ENCODE results near the gene THAP4. TPM values are rescaled to one million over a fixed set of nuclear protein-coding genes. Genes with fewer than 3 reads are reported as not detected.

The THAP4 gene
- total RNA-seq, 1 experiment from 2014 or later, result 71.2 TPM

DNA sequence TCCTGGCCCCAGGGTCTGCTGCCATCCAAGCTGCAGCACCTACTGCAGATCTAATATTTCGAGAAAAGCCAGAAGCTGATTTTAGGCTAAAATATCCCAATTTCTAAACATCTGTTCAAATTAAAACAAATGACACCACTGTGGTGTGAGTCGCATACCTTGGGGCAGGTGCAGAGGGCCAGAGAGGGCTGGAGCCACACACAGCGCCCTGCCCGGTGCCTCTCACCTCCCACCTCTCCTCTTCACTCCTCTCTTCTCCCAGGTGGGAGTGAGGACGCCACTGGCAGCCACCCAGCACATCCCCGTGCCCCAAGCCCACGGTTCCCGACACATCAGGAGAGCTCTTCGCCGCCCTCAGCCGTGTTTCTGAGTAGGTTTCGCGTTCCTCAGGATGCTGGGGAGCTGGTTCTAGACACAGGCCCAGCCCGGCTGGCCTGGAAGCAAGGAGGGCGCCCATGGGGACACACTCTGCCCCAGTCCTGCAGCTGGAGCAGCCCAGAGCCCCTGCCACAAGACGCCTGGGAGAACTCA, 21.4 kb downstream of the THAP4 start:
- ChIA-PET CTCF (no interaction called here), RAD21 (ENCODE audit: low non-redundant PET in 1 of 2, low total read pairs in 2 of 2, uncharacterized antibody in 2 of 2, unreplicated experiment in 2 of 2) (no interaction called here), POLR2A (no interaction called here)
- Histone ChIP-seq H3K4me1 (ENCODE audit: control insufficient read depth in 1 of 2, insufficient read depth in 2 of 2, low read length in 2 of 2) (peaks cover 0 to 25% of the 10 kb centered on the region in 2 experiments; a peak in 2 of 4 replicates), H3K27me3 (ENCODE audit: insufficient read depth, low read length) (no peaks in the 10 kb centered on the region), H4K20me1 (ENCODE audit: insufficient read depth) (0 out of 2 replicates have a peak, but pooled peaks cover 11% of the 10 kb centered on the region), H3K9me2 (ENCODE audit: insufficient read depth) (no peaks in the 10 kb centered on the region), H3K9me3 (ENCODE audit: control insufficient read depth in 1 of 2, insufficient read depth in 1 of 2, low read depth in 1 of 2, low read length in 2 of 2) (no peaks in the 10 kb centered on the region), H3K4me2 (ENCODE audit: low read length) (no peak overlapping the region), H3K79me2 (ENCODE audit: insufficient read depth, low read length) (peaks cover 96% of the 10 kb centered on the region), H3K27ac (ENCODE audit: low read depth, low read length) (no peak overlapping the region), H3K4me3 (replicated peaks in 1 of 2; ENCODE audit: low read depth in 1 of 2, low read length in 2 of 2) (no peak overlapping the region), H2AFZ (ENCODE audit: low read depth, low read length, poor library complexity, severe bottlenecking) (no peak overlapping the region), H3K36me3 (ENCODE audit: control insufficient read depth in 1 of 2, insufficient read depth in 2 of 2, low read length in 2 of 2) (peaks cover 3 to 17% of the 10 kb centered on the region in 2 experiments; a peak in 2 of 4 replicates), H3K9ac (ENCODE audit: low read length) (no peak overlapping the region)
- TF ChIP-seq EGR1 (IDR thresholded peaks at IDR 0.05; ENCODE audit: low read depth) (no peak), EZH2 (IDR thresholded peaks at IDR 0.05) (no peak), POLR2AphosphoS5 (IDR thresholded peaks at IDR 0.05; ENCODE audit: low read depth, low read length) (no peak), POLR2A (IDR thresholded peaks at IDR 0.05; ENCODE audit: borderline replicate concordance, extremely low read depth, insufficient read depth, insufficient read length) (no peak), SRF (IDR thresholded peaks at IDR 0.05; ENCODE audit: low read depth) (no peak), YY1 (IDR thresholded peaks at IDR 0.05; ENCODE audit: extremely low read depth, insufficient replicate concordance, low read depth, low read length) (no peak), JUND (IDR thresholded peaks at IDR 0.05) (no peak), CEBPB (IDR thresholded peaks at IDR 0.05; ENCODE audit: low read depth) (no peak), ZNF274 (IDR thresholded peaks at IDR 0.05; ENCODE audit: low read depth, low read length) (no peak), ZFX (IDR thresholded peaks at IDR 0.05) (no peak), EZH2phosphoT487 (IDR thresholded peaks at IDR 0.05; ENCODE audit: borderline replicate concordance) (no peak), RAD21 (IDR thresholded peaks at IDR 0.05; ENCODE audit: low read depth) (no peak), SP1 (IDR thresholded peaks at IDR 0.05; ENCODE audit: low read depth) (no peak), ELF1 (IDR thresholded peaks at IDR 0.05; ENCODE audit: borderline replicate concordance, low read depth) (no peak)
- TF ChIP-seq, protein P1, sequence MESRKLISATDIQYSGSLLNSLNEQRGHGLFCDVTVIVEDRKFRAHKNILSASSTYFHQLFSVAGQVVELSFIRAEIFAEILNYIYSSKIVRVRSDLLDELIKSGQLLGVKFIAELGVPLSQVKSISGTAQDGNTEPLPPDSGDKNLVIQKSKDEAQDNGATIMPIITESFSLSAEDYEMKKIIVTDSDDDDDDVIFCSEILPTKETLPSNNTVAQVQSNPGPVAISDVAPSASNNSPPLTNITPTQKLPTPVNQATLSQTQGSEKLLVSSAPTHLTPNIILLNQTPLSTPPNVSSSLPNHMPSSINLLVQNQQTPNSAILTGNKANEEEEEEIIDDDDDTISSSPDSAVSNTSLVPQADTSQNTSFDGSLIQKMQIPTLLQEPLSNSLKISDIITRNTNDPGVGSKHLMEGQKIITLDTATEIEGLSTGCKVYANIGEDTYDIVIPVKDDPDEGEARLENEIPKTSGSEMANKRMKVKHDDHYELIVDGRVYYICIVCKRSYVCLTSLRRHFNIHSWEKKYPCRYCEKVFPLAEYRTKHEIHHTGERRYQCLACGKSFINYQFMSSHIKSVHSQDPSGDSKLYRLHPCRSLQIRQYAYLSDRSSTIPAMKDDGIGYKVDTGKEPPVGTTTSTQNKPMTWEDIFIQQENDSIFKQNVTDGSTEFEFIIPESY (IDR thresholded peaks at IDR 0.05; ENCODE audit: extremely low read depth, insufficient replicate concordance, low read length), result no peak
- TF ChIP-seq, protein P2, sequence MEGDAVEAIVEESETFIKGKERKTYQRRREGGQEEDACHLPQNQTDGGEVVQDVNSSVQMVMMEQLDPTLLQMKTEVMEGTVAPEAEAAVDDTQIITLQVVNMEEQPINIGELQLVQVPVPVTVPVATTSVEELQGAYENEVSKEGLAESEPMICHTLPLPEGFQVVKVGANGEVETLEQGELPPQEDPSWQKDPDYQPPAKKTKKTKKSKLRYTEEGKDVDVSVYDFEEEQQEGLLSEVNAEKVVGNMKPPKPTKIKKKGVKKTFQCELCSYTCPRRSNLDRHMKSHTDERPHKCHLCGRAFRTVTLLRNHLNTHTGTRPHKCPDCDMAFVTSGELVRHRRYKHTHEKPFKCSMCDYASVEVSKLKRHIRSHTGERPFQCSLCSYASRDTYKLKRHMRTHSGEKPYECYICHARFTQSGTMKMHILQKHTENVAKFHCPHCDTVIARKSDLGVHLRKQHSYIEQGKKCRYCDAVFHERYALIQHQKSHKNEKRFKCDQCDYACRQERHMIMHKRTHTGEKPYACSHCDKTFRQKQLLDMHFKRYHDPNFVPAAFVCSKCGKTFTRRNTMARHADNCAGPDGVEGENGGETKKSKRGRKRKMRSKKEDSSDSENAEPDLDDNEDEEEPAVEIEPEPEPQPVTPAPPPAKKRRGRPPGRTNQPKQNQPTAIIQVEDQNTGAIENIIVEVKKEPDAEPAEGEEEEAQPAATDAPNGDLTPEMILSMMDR (IDR thresholded peaks at IDR 0.05 in 2 of 3, conservative IDR thresholded peaks at IDR 0.05 in 1 of 3; ENCODE audit: borderline replicate concordance in 1 of 3, insufficient read depth in 1 of 3, low read depth in 2 of 3, low read length in 2 of 3), result no peak
- TF ChIP-seq, protein P3, sequence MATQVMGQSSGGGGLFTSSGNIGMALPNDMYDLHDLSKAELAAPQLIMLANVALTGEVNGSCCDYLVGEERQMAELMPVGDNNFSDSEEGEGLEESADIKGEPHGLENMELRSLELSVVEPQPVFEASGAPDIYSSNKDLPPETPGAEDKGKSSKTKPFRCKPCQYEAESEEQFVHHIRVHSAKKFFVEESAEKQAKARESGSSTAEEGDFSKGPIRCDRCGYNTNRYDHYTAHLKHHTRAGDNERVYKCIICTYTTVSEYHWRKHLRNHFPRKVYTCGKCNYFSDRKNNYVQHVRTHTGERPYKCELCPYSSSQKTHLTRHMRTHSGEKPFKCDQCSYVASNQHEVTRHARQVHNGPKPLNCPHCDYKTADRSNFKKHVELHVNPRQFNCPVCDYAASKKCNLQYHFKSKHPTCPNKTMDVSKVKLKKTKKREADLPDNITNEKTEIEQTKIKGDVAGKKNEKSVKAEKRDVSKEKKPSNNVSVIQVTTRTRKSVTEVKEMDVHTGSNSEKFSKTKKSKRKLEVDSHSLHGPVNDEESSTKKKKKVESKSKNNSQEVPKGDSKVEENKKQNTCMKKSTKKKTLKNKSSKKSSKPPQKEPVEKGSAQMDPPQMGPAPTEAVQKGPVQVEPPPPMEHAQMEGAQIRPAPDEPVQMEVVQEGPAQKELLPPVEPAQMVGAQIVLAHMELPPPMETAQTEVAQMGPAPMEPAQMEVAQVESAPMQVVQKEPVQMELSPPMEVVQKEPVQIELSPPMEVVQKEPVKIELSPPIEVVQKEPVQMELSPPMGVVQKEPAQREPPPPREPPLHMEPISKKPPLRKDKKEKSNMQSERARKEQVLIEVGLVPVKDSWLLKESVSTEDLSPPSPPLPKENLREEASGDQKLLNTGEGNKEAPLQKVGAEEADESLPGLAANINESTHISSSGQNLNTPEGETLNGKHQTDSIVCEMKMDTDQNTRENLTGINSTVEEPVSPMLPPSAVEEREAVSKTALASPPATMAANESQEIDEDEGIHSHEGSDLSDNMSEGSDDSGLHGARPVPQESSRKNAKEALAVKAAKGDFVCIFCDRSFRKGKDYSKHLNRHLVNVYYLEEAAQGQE (IDR thresholded peaks at IDR 0.05; ENCODE audit: low read depth), result no peak
- TF ChIP-seq, protein P4, sequence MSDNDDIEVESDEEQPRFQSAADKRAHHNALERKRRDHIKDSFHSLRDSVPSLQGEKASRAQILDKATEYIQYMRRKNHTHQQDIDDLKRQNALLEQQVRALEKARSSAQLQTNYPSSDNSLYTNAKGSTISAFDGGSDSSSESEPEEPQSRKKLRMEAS (IDR thresholded peaks at IDR 0.05), result no peak
- no peak for DNase-seq (ENCODE audit: low read depth, low spot score)
- no TSS peak for BruUV-seq (replicated peaks)
- intact Hi-C loops (cut with micrococcal nuclease), result no loop called here
- no peak for ATAC-seq

Measured in HCT116 (cell line).